NCI-H1436 (cell line): ENCODE data around the gene TEX51.

Experiments used
- DNase-seq: peaks from one replicate; lab custom pipeline; 2025; lab: John Stamatoyannopoulos, UW

The TEX51 gene

GRCh38 chr2:126914811-126915500 is 16.3 kb downstream of the TEX51 start:
- no peak for DNase-seq

- DNase-seq = no peak
Observed at GRCh38 chr2:126915903-126916302, 17.2 kb downstream of the TEX51 start.

- DNase-seq = no peak
Observed at GRCh38 chr2:126916744-126917143, 18.1 kb downstream of the TEX51 start.

- no peak for DNase-seq
Observed at GRCh38 chr2:126921066-126921465, 22.4 kb downstream of the TEX51 start.

GRCh38 chr2:126930970-126931590 is 32.4 kb downstream of the TEX51 start:
- DNase-seq = no peak

GRCh38 chr2:126932529-126932928 is 33.8 kb downstream of the TEX51 start:
- no peak for DNase-seq

GRCh38 chr2:126932966-126933710 is 34.4 kb downstream of the TEX51 start:
- no peak for DNase-seq

GRCh38 chr2:126933711-126934091 is 35.0 kb downstream of the TEX51 start:
- no peak for DNase-seq

GRCh38 chr2:126934809-126935208 is 36.1 kb downstream of the TEX51 start:
- DNase-seq = no peak

- no peak for DNase-seq
Observed at GRCh38 chr2:126935774-126936173, 37.1 kb downstream of the TEX51 start.

- DNase-seq = no peak
Observed at GRCh38 chr2:126936219-126936723, 37.6 kb downstream of the TEX51 start.

GRCh38 chr2:126940331-126940730 is 41.6 kb downstream of the TEX51 start:
- DNase-seq = no peak

- DNase-seq = no peak
Observed at GRCh38 chr2:126942427-126943203, 43.9 kb downstream of the TEX51 start.

GRCh38 chr2:126943612-126944348 is 45.1 kb downstream of the TEX51 start:
- no peak for DNase-seq

GRCh38 chr2:126945118-126945517 is 46.4 kb downstream of the TEX51 start:
- no peak for DNase-seq

- DNase-seq = no peak
Observed at GRCh38 chr2:126946318-126947102, 47.8 kb downstream of the TEX51 start.

- DNase-seq = no peak
Observed at GRCh38 chr2:126947103-126947429, 48.4 kb downstream of the TEX51 start.

- DNase-seq = no peak
Observed at GRCh38 chr2:126949775-126950174, 51.1 kb downstream of the TEX51 start.

GRCh38 chr2:126950504-126950903 is 51.8 kb downstream of the TEX51 start:
- DNase-seq = no peak
